ENCODE measurements around the gene OR2T35. TPM values are rescaled to one million over a fixed set of nuclear protein-coding genes. Genes with fewer than 3 reads are reported as not detected.

Gene OR2T35
- total and polyA plus RNA-seq, 4 donors, result not detected

- Histone ChIP-seq H3K9me3 (ENCODE audit: control insufficient read depth in 4 of 4, low read length in 3 of 4) (no peaks in the 10 kb centered on the region), H3K4me1 (ENCODE audit: control insufficient read depth in 4 of 4, insufficient read depth in 4 of 4, low read length in 3 of 4) (no peaks in the 10 kb centered on the region), H3K36me3 (ENCODE audit: control insufficient read depth in 4 of 4, insufficient read depth in 3 of 4, low read depth in 1 of 4, low read length in 3 of 4) (no peaks in the 10 kb centered on the region), H3K4me3 (ENCODE audit: low read depth in 1 of 3, low read length in 3 of 3) (no peak overlapping the region), H3K9ac (ENCODE audit: low read depth in 1 of 2, low read length in 2 of 2) (no peak overlapping the region), H3K27ac (ENCODE audit: low read depth in 1 of 2, low read length in 2 of 2) (no peak overlapping the region), H3K27me3 (ENCODE audit: control insufficient read depth in 4 of 4, insufficient read depth in 4 of 4, low read length in 3 of 4) (no peaks in the 10 kb centered on the region)
- TF ChIP-seq FOXA1 (IDR thresholded peaks at IDR 0.05), result no peak
- no peak for TF ChIP-seq RXRA (IDR thresholded peaks at IDR 0.05)
- TF ChIP-seq FOXA2 (IDR thresholded peaks at IDR 0.05), result no peak
- TF ChIP-seq ATF3 (IDR thresholded peaks at IDR 0.05), result no peak
- TF ChIP-seq SP1 (IDR thresholded peaks at IDR 0.05), result no peak
- TF ChIP-seq MAX (IDR thresholded peaks at IDR 0.05), result no peak
- TF ChIP-seq RAD21 (IDR thresholded peaks at IDR 0.05), result no peak
- TF ChIP-seq HNF4G (IDR thresholded peaks at IDR 0.05), result no peak
- no peak for TF ChIP-seq CTCF (IDR thresholded peaks at IDR 0.05; ENCODE audit: low read depth, low read length, missing input control)
- TF ChIP-seq YY1 (IDR thresholded peaks at IDR 0.05), result no peak
- WGBS, result 75% methylated on average over 7 of the region's 7 CpGs
- DNase-seq (ENCODE audit: low spot score), result no peak
These were observed 27.0 kb downstream of the OR2T35 start for GRCh38 chr1:248618119-248618518.

- TF ChIP-seq ZBTB33 (IDR thresholded peaks at IDR 0.05) (no peak), ATF3 (IDR thresholded peaks at IDR 0.05) (no peak), SP1 (IDR thresholded peaks at IDR 0.05) (no peak)
- no peak overlapping the region for H3K4me3 ChIP-seq (ENCODE audit: low read depth in 1 of 3, low read length in 3 of 3)
- 59% methylated on average over 1 of the region's 1 CpG for WGBS
- DNase-seq (ENCODE audit: low spot score), result no peak
- no peak overlapping the region for H3K9ac ChIP-seq (ENCODE audit: low read depth in 1 of 2, low read length in 2 of 2)
- no peaks in the 10 kb centered on the region for H3K4me1 ChIP-seq (ENCODE audit: control insufficient read depth in 4 of 4, insufficient read depth in 4 of 4, low read length in 3 of 4)
- H3K27me3 ChIP-seq (ENCODE audit: control insufficient read depth in 4 of 4, insufficient read depth in 4 of 4, low read length in 3 of 4), result no peaks in the 10 kb centered on the region
- H3K9me3 ChIP-seq (ENCODE audit: control insufficient read depth in 4 of 4, low read length in 3 of 4), result no peaks in the 10 kb centered on the region
- no peaks in the 10 kb centered on the region for H3K36me3 ChIP-seq (ENCODE audit: control insufficient read depth in 4 of 4, insufficient read depth in 3 of 4, low read depth in 1 of 4, low read length in 3 of 4)
- H3K27ac ChIP-seq (ENCODE audit: low read depth in 1 of 2, low read length in 2 of 2), result no peak overlapping the region
These were observed 31.3 kb downstream of the OR2T35 start for GRCh38 chr1:248613742-248614141.

- Histone ChIP-seq H3K27me3 (ENCODE audit: control insufficient read depth in 4 of 4, insufficient read depth in 4 of 4, low read length in 3 of 4) (peaks cover 0 to 2% (median 0%) of the 10 kb centered on the region in 4 donors), H3K9ac (ENCODE audit: low read depth in 1 of 2, low read length in 2 of 2) (no peak overlapping the region), H3K4me3 (ENCODE audit: low read depth in 1 of 3, low read length in 3 of 3) (no peak overlapping the region), H3K9me3 (ENCODE audit: control insufficient read depth in 4 of 4, low read length in 3 of 4) (no peaks in the 10 kb centered on the region), H3K27ac (ENCODE audit: low read depth in 1 of 2, low read length in 2 of 2) (no peak overlapping the region), H3K4me1 (ENCODE audit: control insufficient read depth in 4 of 4, insufficient read depth in 4 of 4, low read length in 3 of 4) (no peaks in the 10 kb centered on the region), H3K36me3 (ENCODE audit: control insufficient read depth in 4 of 4, insufficient read depth in 3 of 4, low read depth in 1 of 4, low read length in 3 of 4) (no peaks in the 10 kb centered on the region)
- no peak for DNase-seq (ENCODE audit: low spot score)
- WGBS, result 81% methylated on average over 4 of the region's 4 CpGs
- no peak for TF ChIP-seq NR2F2 (IDR thresholded peaks at IDR 0.05)
- TF ChIP-seq HNF4A (conservative IDR thresholded peaks at IDR 0.05), result no peak
- no peak for TF ChIP-seq CTCF (IDR thresholded peaks at IDR 0.05; ENCODE audit: low read depth, low read length, missing input control)
- no peak for TF ChIP-seq ZBTB33 (IDR thresholded peaks at IDR 0.05)
- TF ChIP-seq SP1 (IDR thresholded peaks at IDR 0.05), result no peak
- no peak for TF ChIP-seq RAD21 (IDR thresholded peaks at IDR 0.05)
- no peak for TF ChIP-seq ATF3 (IDR thresholded peaks at IDR 0.05)
- TF ChIP-seq FOXA1 (IDR thresholded peaks at IDR 0.05), result no peak
- no peak for TF ChIP-seq JUND (IDR thresholded peaks at IDR 0.05)
- no peak for TF ChIP-seq EGR1 (IDR thresholded peaks at IDR 0.05; ENCODE audit: low read depth in 2 of 2)
- no peak for TF ChIP-seq HNF4G (IDR thresholded peaks at IDR 0.05)
- TF ChIP-seq TAF1 (conservative IDR thresholded peaks at IDR 0.05), result no peak
- no peak for TF ChIP-seq MAX (IDR thresholded peaks at IDR 0.05)
- no peak for TF ChIP-seq RXRA (IDR thresholded peaks at IDR 0.05)
- no peak for TF ChIP-seq YY1 (IDR thresholded peaks at IDR 0.05)
- no peak for TF ChIP-seq GABPA (IDR thresholded peaks at IDR 0.05 in 1 of 2, conservative IDR thresholded peaks at IDR 0.05 in 1 of 2)
These were observed 33.1 kb downstream of the OR2T35 start for GRCh38 chr1:248611883-248612414.
